Tongue (tissue), 2 donors: ENCODE data around the gene PHACTR3. TPM values are rescaled to one million over a fixed set of nuclear protein-coding genes. Genes with fewer than 3 reads are reported as not detected.

Source experiments
- DNase-seq: peaks from one replicate; pipeline ENCODE4 v3.0.0-alpha.2; 2015
- total RNA-seq: library from RNA; depleted of rRNA; stranded (reverse); fragments of >200 nt; gene quantifications from one replicate; pipeline ENCODE4 v1.2.3, GENCODE V29; 2014

The PHACTR3 gene
- total RNA-seq, 1 donor from 2014 or later, result 8.5 TPM

GRCh38 chr20:59817846-59818615 is 213.7 kb downstream of the PHACTR3 start:
- no peak for DNase-seq

DNA sequence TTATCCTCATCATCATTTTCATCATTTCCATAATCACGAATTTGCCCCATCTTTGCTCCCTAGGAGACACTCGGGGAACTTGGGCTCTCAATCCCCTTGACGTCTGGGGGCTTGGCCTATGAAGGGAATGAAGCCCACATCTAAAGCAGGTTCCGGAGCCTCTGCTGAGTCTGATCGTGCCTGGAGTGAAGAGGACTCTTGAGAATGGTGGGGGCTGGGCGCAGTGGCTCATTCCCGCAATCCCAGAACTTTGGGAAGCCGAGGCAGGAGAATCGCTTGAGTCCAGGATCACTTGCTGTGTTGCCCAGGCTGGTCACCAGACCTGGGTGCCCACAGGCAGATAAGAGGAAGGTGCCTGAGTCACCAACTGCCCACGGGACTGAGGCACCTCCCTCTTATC is 214.6 kb downstream of the PHACTR3 start:
- DNase-seq, result no peak

- DNase-seq, result no peak
Measured at GRCh38 chr20:59819496-59820203, 215.3 kb downstream of the PHACTR3 start.

DNA sequence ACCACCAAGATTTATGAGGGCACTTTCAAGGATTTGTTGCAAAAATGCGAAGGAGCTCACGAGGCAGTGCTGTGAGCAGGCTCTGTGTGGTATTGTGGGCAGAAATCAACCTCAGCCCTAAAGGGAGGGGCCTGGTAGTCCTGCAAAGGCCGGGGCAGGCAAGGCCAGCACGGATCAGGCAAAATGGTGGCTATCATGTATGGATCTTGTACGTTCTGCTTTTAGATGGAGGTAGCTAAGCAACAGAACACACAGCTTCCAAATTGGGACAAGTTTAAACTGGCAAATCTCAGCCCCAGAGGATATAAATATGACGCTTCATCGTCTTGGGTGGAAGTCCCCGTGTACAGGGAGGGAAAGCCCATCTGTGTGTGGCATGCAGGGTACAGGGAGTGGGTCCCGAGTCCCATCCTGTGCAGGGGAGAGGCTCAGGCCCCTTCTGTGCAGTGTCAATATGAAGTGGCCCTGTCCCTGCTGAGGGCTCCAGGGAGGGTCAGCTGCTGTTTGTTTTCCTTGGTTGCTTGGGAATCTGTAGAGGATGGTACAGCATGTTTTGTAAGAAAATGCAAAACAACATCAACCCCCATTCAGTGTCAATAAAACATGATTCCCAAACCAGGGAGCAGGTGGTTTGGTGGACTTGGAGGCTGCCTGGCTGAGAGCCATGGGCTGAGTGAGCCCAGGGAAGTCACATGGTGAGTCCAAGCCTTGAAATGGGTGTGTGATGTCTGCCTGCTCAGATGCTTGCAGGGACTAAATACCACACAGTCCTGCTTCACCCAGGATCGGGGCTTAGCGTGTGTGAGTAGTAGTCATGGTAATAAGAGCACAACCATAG is 216.1 kb downstream of the PHACTR3 start:
- DNase-seq, result peak; percentile 90

- no peak for DNase-seq
Measured at GRCh38 chr20:59821201-59821600, 216.9 kb downstream of the PHACTR3 start.

DNA sequence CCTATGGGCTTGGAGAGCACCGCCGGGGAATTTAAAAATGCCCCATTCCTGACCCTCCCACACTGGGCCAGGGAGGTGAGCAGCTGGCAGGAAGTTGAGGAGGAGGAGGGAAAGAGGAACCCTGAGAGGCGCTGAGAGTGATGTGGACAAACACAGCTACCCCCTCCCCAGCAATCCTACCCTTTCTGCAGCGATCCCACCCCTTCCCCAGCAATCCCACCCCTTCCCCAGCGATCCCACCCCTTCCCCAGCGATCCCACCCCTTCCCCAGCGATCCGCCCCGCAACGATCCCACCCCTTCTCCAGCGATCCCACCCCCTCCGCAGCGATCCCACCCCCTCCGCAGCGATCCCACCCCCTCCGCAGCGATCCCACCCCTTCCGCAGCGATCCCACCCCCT is 217.4 kb downstream of the PHACTR3 start:
- DNase-seq, result no peak

GRCh38 chr20:59822291-59823029 is 218.1 kb downstream of the PHACTR3 start:
- no peak for DNase-seq

GRCh38 chr20:59823030-59823423 is 218.7 kb downstream of the PHACTR3 start:
- DNase-seq, result no peak

DNA sequence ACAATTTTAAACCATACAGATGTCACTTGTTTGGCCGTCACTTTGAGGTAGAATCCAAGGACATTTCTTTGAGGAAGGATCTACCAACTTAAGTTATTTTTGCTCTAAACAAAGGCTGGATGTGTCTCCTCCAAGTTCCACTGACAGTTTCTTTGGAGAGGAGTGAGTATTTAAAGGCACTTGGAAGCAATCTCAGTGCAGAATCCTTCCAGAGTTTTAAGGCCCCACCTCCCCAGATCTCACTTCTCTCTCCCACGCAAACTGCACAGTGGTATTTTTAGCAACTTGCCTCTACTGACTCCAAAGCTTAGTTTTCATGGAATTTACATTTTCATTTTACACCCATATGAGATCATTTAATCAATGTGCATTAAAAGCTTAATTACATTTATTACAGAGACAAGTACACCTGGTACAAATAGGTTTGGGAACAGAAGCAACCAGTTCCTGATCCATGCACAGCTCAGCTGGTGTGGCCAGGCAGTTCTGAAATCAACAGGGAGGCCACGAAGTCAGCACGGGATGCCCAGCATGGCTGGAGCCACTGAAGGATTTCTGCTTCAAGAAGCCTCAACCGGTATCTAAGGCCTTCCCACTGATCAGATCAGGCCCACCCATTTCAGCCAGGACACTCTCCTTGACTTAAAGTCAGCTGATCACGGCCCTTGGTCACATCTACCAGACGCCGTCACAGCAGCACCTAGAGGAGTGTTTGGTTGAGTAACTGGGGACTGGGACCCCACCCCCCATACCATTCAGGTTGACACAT is 219.3 kb downstream of the PHACTR3 start:
- DNase-seq, result peak; percentile 63

- DNase-seq, result no peak
Measured at GRCh38 chr20:59824711-59825562, 220.6 kb downstream of the PHACTR3 start.

DNA sequence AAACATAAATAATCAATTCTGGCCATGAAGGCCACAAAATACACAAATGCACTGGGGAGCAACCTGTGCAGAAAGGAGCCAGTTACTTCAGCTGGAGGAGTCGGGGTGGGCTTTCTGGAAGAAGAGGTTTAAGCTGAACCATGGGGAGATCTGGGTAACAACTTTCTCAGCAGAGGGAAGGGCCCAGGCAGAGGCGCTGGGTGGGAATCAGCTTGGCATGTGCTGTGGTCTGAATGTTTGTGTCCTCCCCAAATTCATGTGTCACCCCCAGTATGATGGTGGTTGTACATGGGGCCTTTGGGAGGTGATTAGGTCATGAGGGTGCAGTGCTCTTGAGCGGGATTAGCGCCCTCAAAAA is 221.2 kb downstream of the PHACTR3 start:
- no peak for DNase-seq

GRCh38 chr20:59825944-59826759 is 221.8 kb downstream of the PHACTR3 start:
- peak; percentile 85 for DNase-seq

- no peak for DNase-seq
Measured at GRCh38 chr20:59827138-59828056, 223.1 kb downstream of the PHACTR3 start.

DNA sequence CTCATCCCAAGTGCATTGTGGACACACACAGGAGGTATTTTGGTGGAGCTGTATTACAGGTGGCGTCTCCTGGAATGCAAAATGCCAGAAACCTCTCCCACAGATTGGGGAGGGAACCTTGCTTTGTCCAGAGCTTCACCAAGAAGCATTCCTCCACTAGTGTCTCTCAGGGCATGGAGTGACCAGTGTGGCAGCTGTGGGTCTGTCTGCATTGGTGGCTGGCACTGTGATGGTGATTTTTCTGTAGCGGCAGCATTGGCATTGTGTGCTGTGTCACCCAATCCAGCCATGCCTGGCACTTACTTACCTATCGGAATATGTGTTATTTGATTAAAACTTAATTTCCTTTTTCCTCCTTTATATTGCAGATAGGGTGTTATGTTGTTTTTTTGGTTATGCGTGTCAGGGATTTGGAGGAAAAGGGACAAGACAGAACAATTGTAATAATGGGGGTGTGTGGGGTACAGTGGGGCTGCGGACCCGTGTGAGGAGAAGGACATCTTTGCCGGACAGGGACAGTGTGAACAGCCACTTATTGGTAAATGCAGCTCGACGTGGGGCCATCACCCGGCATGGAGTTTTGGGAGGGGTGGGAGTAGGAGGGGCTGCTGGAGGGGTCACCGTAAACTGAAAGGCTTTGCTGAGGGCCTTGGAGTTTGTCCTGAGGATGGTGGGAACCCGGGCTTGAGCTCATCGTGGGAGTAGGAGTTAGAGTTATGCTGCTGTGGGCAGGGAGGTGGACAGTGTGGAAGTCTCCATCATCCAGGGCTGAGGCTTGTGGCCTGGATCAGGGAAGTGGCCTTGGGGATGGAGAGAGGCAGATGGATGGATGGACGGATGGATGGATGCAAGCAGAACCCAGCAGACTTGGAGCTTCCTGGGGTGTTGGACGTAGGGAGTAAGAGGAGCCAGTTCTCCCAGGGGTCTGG is 224.0 kb downstream of the PHACTR3 start:
- no peak for DNase-seq

- peak; percentile 51 for DNase-seq
Measured at GRCh38 chr20:59829054-59829785, 224.9 kb downstream of the PHACTR3 start.
